OCI-LY1 (cell line): ENCODE measurements around the gene MXRA8.

Experiments used
- CTCF ChIP-seq: fragments of 200-600 bp; sonication (generic), shearing (Covaris generic); IDR thresholded peaks from 2 replicates; pipeline ENCODE4 v1.5.1; 2017; ENCODE audit warnings: mild to moderate bottlenecking, antibody characterized with exemption, low read length, moderate library complexity, mixed read lengths
- EZH2 ChIP-seq: fragments of 200-600 bp; sonication (generic), shearing (Covaris generic); IDR thresholded peaks from 2 replicates; pipeline ENCODE4 v1.8.0; 2017; ENCODE audit warnings: borderline replicate concordance, mixed run types, mild to moderate bottlenecking, antibody characterized with exemption, low read length, moderate library complexity, mixed read lengths

GRCh38 chr1:1401457-1402010, 43.2 kb upstream of the MXRA8 start:
- TF ChIP-seq CTCF (no peak), EZH2 (no peak)
